Measurements from ENCODE around the gene CXCR5.

CXCR5 gene

DNA sequence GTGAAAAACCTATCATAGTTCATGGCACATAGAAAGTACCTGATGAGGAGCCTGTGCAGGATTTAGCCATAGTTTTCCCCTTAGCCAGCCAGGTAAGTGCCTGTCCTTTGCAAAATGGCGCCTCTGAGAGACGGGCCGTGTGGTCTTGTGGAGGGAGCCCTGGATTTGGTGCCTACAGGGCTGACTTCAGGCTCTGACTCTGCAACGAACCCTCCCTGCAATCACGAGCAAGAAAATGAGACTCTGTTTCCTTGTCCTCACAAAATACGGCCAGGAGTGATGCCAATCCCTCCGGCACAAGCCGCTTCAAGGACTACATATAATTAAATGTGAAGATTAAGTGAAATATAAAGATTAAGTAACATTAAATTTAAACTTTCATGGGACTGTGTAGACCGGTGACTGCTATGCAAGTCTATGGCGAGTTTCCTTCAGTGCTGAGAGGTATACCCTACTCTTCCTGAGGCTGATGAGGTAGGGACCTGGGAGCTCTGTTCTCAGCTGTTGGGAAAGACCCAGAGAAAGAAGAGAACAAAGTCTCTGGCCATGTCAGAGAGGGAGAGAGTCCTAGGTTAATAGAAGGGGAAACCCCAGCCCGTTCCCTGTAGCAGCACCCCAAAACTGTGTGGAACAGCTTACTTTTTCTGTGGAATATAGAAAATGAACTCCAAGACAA is 6.1 kb upstream of the CXCR5 start:
- DNase-seq, result no peak

DNA sequence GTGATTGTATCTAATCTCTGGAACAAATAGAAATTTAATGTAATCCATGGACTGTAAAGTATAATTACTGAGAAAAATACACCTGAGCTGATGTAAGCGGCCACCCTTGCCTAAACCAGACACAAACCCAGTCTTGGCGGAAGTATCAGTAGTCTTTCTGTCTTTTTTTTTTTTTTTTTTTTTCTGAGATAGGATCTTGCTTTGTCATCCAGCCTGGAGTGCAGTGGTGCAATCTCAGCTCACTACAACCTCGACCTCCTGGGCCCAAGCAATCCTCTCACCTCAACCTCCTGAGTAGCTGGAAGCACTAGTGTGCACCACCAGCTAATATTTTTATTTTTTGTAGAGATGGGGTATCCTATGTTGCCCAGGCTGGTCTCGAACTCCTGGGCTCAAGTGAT is 5.5 kb upstream of the CXCR5 start:
- peak; percentile 52 for DNase-seq

DNA sequence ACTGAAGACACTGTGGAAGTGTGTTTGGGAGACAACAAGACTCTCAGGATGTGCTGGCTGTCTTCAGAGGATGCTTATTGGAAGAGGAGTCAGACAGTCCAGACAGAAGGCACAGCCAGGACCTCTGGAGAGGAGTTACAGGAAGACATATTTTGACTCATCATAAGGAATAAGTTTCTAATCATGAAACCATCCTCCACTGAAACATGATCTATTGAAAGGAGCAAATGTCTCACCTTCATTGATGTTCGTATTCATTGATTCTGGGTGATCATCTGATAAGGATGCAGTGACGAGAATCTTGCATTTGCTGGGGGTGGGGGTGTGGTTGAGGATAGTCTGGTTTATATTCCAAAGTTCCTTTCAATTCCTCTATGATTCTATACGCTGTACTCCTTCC is 2.5 kb upstream of the CXCR5 start:
- no peak for DNase-seq

DNA sequence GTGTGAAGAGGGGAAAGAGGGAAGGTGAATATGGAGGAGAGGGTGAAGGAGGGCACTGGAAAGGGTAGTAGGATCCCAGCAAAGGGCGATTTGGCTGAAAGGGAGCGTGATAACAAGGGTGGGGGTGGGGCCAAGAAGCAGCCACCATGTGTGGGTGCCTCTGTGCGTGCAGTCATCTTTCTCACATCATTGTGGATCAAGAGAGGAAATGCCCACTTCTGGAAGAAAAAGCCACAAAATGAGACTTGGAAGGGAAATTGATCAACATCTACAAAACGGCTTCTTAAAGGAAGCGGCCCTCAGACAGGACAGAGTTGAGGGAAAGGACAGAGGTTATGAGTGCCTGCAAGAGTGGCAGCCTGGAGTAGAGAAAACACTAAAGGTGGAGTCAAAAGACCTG is 1.2 kb upstream of the CXCR5 start:
- no peak for DNase-seq

DNA sequence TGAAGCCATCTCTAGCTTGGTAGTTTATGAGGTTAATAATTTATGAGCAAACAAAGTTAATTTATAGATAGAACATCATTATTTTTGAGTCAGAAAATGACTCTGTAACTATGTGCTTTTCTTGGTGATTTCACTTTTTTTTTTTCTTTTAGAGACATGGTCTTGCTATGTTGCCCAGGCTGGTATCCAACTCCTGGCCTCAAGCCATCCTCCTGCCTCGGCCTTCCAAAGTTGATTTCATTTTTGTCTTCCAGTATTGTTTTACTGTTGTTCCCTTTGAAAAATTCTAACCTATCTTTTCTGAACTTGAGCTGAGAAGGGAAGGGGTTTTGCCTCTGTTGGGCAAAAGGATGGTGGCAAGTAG is 706 bp upstream of the CXCR5 start:
- no peak for DNase-seq

DNA sequence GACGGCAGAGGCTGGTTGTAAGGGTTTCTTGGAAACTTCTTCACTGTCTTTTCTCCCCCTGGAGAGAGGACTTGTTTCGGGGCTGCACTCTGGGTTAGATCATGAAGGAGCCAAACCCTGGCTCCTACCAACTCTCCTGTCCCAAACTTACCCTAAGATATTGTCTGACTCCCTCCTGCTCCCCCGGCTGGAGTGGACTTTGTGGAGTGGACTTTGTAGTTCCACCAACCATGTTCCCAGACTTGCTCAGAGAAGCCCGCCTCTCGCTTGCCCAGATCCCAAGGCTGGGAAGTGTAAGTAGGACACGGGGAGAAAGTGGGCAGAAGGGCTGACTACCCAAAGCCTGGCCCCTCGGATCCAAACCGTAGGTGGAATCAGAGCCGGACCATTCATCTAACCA is 1.2 kb downstream of the CXCR5 start:
- DNase-seq, result no peak

DNA sequence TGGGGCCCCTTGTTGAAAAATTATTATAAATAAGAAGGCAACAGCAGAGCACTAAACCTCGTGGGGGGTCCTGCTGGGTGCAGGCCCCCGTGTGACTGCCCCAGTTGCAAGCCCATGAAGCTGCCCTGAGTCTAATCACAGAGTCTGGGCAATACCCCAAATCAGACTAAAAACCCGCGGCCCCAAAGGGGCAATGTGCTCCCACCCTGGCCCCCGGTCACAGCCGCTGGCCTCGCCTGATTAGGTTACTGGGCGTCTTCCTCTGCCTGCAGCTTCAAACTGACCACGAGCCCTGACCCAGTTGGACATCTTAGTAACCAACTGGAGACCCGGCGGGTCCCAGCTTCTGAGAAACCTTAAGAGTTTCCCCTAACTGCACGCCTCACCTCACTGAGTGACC is 1.6 kb downstream of the CXCR5 start:
- DNase-seq, result no peak

DNA sequence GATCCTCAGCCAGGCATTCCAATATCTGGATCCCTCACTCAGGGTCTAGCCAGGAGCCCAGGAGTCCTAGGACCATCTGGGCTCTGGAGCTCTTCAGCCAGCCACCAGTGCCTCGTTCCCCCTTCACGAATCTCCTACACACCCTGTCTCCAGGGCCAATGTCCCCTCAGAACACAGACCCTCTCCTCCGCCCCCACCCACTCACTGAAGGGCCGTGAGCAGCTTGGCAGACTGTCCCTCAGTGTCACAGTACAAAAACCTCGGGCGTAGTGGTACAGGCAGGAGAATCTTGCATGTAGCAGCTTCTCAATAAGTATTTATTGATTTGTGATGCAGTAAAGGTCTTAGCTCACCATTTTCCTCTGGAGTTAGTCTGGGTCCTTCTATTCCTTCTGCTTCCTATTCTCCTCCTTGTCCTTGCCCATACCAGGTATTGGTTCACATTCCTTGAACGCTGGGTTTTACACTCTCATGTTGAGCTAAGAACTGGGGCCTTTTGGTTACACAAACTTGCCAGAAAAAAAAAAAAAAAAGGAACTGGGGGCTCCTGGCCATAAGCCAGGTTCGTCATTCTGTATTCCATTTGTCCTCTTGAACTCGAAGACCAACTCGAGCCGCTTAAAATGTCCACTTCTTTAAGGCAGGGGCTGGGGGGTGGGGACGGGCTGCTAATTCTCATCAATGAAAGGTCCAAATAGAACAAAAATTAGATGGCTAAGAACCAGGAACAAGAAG is 2.3 kb downstream of the CXCR5 start:
- no peak for DNase-seq

DNA sequence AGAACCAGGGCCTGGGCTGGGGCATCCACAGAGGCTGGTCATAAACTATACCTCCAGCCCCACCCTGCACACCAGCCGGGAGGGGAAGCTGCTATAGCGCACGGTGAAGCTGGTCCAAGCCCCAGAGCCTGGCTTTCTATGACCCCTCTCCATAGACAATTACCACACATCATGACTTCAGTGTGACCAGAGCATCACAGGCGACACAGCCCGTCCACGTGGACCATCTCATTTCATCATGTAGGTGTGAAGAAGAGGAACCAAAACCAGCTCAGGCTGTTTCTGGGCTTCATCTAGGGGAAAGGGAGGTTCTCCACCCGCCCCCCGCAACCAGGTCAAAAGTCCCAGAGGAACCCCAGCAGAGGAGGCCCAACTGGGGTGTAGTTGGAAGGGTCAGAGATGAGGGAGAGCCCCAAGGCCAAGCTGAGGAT is 3.0 kb downstream of the CXCR5 start:
- no peak for DNase-seq

DNA sequence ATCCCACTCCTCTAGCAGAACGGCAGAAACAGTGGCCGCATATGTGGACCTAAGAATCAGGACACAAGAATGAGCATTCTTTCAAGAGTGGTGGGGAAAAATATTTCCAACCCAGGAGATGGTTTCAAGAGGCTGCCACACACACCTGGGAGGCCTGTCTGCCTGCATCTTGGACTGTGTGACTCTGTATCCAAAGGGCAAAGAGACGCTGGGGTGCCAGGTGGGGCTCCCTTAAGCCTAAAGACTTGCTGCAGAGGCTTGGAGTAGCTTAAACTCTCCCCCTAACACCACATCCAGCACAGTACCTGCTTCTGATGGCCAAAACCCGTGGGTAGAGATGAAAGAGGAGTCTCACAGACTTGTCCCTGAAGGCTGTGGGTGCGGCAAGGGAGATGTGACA is 3.5 kb downstream of the CXCR5 start:
- no peak for DNase-seq

DNA sequence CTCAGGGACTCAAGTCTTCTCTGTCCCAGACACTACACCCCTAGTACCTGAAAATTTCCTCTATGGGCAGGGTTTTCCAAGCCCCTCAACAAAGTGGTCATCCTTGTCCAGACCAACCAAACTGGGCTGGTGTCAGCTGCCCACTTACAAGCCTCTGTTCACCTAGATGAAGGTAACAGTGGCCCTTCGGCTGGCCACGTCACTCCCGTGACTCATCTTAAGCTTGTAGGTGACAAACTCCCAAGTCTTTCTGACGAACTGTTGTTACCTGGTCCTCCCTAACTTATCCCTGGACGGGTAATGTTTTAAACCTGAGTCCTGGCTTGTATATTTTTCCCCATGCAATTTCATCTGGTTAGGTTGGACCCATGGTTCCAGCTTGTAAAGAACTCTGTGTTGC is 4.7 kb downstream of the CXCR5 start:
- DNase-seq, result no peak

DNA sequence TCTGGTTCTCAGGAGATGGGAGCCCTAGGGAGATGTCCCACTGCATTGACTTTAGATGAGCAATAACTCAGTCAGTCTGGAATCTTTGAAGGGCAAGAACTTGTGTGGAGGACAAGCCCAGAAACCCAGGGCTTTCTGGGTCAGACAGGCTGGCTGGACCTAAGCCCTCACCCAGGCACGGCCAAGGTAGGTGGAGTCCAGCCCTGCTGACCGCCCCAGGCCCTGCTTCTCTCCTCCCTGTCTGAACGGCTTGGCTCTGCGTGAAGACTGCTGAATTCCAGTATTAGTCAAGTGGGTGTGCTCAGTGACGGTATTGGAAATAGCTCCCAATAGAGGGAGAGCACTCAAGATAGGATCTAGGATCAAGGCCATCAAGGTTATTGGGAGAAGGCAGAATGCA is 6.1 kb downstream of the CXCR5 start:
- no peak for DNase-seq

DNA sequence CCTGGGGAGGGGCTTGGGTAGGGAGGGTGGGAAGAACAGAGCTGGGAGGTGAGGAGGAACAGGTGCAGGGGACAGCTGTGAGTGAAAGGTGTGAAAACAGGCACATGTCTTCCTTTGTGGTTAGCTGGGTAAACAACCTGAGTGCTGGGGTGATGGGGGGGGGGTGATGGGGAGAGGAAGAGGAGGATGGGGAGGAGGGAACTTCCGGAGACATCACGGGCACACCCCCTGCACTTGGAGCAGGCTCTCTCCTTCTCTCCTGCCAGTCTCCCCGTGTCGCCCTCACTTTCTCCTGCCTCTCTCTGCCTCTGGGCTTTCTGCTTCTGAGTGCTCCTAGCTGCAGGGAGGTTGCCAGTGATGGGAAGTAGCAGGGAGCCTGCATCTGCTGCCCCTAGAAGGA is 8.8 kb downstream of the CXCR5 start:
- peak; percentile 80 for DNase-seq

DNA sequence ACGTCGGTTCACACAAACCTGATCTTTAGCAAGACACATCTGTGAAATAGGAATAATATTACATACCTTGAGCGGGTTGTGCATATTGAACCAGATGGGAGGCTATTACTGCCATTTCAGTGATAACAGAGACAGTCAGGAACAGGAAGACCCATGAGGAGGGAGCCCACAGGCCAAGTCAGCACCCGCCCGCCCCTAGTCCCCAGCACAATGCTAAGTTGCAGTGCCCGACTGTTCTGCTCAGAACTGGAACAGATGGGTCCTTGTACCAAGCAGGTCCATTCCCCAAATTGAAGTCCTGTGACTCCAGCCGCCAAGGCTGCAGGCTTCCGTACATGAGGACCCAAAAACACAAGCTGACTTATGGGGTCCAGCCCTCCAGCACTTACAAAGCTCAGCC is 9.3 kb downstream of the CXCR5 start:
- no peak for DNase-seq

DNA sequence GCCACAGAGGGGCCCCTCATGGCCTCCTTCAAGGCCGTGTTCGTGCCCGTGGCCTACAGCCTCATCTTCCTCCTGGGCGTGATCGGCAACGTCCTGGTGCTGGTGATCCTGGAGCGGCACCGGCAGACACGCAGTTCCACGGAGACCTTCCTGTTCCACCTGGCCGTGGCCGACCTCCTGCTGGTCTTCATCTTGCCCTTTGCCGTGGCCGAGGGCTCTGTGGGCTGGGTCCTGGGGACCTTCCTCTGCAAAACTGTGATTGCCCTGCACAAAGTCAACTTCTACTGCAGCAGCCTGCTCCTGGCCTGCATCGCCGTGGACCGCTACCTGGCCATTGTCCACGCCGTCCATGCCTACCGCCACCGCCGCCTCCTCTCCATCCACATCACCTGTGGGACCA is 10.0 kb downstream of the CXCR5 start:
- DNase-seq, result no peak

DNA sequence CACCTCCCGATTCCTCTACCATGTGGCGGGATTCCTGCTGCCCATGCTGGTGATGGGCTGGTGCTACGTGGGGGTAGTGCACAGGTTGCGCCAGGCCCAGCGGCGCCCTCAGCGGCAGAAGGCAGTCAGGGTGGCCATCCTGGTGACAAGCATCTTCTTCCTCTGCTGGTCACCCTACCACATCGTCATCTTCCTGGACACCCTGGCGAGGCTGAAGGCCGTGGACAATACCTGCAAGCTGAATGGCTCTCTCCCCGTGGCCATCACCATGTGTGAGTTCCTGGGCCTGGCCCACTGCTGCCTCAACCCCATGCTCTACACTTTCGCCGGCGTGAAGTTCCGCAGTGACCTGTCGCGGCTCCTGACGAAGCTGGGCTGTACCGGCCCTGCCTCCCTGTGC is 10.5 kb downstream of the CXCR5 start:
- no peak for DNase-seq

DNA sequence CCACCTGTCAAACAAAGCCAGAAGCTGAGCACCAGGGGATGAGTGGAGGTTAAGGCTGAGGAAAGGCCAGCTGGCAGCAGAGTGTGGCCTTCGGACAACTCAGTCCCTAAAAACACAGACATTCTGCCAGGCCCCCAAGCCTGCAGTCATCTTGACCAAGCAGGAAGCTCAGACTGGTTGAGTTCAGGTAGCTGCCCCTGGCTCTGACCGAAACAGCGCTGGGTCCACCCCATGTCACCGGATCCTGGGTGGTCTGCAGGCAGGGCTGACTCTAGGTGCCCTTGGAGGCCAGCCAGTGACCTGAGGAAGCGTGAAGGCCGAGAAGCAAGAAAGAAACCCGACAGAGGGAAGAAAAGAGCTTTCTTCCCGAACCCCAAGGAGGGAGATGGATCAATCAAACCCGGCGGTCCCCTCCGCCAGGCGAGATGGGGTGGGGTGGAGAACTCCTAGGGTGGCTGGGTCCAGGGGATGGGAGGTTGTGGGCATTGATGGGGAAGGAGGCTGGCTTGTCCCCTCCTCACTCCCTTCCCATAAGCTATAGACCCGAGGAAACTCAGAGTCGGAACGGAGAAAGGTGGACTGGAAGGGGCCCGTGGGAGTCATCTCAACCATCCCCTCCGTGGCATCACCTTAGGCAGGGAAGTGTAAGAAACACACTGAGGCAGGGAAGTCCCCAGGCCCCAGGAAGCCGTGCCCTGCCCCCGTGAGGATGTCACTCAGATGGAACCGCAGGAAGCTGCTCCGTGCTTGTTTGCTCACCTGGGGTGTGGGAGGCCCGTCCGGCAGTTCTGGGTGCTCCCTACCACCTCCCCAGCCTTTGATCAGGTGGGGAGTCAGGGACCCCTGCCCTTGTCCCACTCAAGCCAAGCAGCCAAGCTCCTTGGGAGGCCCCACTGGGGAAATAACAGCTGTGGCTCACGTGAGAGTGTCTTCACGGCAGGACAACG is 11.7 kb downstream of the CXCR5 start:
- DNase-seq, result peak; percentile 82

DNA sequence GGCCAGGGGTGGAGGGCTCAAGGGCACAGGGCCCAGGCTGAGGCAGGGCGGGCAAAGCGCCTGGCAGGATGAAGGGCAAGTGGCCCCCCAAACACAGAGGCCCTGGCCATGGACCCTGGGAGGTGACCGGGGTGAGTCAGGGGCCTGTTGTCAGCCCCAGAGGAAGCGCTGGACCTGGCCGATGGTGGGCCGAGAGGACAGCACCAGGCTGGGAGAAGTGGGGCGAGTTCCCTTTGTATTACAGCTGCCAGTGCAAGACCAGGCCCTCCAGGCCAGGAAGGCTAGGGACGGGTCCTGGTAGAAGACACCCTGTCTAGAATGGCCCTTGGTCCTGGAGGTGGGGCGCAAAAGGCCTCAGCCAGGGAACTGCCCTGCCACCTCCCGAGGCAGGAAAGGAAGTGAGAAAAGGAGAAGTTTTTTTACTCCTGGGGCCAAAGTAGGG is 12.8 kb downstream of the CXCR5 start:
- no peak for DNase-seq

DNA sequence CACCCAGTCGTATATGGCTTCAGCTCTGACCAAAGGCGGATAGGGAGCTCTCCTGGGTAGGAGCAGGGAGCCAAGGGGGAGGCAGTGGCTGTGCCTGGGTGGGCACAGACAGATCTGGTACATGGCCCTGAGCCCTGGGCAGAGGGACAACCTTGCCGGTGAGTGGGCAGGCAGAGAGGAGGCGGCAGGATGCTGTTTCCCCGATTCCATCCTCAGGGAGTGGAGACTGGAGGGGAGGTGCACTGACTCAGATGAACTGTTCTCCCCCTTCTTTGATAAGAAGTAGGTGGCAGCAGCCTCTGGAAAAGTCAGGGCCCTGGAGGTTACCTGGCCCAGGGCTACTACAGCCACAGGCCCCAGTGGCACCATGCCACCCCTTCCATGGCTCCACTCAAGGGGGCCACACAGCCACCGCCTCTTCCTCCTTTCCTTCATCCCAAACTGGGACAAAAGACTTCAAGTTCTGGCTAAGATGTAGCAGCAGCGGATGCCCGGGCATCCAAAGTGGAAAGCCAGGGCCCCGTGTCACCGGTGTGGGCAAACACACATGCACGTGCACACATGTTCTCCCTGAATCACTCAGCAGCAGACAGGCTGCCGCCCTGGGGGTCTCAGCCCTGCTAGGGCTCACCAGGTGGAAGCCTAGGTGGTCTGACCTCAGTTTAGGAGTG is 13.4 kb downstream of the CXCR5 start:
- DNase-seq, result no peak

DNA sequence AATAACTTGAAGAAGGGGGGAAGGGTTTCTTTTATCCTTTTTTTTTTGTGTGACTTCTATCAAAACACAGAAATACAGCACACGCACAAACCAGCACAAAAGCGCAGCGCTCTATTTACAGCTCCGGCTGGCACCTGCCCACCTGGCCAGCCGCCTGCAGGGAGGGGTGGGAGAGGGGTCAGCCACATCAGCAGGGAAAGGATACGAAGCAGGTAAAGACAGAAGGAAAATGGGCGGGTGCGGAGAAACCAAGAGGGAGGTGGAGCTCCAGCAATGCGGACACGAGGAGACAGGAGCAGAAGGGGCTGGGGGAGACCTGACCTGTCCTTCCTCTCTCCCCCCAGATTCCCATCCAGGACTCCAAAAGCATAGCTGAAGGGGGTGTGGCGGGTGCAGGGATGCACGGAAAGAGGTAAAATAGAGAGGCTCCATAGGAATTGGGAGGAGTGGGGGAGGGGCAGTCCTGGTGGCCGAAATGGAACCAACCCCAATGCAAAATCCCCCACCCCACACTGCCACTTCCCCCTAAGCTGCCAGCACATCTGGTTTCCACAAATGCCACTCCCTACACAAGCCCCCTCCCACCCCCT is 14.1 kb downstream of the CXCR5 start:
- DNase-seq, result no peak

DNA sequence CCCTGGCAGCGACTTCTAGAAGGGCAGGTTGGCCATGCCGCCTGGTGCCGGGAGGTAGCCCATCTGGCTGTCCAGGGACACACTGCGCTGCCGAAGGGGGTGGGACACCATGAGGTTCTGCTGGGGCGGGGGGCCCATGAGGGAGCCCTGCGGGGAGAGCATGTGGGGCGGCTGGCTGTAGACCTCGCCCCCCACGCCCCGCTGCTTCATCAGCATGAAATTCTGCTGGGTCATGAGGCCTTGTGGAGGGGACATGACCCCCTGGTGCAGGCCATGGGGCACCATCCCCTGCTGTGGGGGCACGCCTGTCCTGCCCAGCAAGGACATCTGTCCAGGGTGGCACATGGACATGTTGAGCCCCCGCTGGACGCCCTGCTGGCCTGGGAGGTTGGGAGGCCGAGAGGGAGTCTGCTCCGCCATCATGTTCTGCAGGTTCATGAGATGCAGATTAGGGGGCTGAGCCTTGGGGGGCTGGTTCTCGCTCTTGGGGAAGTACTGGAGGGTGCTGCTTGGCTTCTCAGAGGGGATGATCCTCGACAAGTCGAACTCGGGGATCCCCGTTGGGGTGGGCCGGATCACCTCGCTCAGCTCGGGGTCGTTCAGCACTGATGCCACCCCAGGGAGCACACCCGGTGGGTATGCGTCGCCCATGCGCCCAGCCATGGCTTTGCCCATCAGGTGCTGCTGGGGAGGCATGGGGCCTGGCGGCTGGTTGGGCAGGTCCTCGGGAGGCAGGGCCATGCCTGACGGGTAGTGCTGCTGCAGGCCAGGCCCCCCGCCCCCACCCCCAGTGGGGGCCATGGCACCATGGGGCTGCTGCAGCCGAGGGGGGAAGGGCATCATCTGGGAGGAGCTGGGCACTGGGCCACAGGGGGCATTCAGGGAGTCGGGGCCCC is 15.0 kb downstream of the CXCR5 start:
- DNase-seq, result no peak

DNA sequence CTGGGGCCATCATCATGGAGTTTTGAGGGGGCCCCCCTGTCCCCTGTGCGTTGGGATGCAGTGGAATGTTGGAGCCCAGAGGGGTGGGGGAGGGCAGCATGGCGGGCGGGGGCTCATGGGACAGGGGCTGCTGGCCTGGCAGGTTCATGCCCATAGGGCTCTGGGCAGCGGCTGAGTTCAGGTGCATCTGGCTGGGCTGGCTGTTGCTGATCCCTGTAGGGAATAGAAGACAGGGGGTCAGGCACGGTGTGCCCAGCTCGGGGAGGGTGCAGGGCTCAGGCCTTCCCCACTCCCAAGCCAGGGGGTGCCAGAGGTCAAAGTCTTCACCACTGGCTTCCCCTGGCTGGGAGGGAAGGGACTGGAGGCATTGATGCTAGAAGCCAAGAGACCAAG is 15.6 kb downstream of the CXCR5 start:
- no peak for DNase-seq
